ENCODE data around the gene IMPACT.

The IMPACT gene

GRCh38 chr18:24502667-24503523 is 76.4 kb downstream of the IMPACT start:
- H3K4me3 ChIP-seq (ENCODE audit: low read depth, low read length) = no peak overlapping the region
- no peak for DNase-seq

More at GRCh38 chr18:24502667-24503523, 76.4 kb downstream of the IMPACT start:
- H3K27me3 ChIP-seq (ENCODE audit: insufficient read depth, low read depth, severe bottlenecking) = no peaks in the 10 kb centered on the region
- H3K27ac ChIP-seq = no peak overlapping the region
- TF ChIP-seq CTCF (IDR thresholded peaks at IDR 0.05; ENCODE audit: low read depth, low read length) = no peak
- H3K36me3 ChIP-seq = no peaks in the 10 kb centered on the region
- H3K9me3 ChIP-seq (ENCODE audit: severe bottlenecking) = no peaks in the 10 kb centered on the region

All from WERI-Rb-1 (cell line).